Midbrain (tissue), 1 donor: ENCODE data around the gene ARID3A.

Experiments
- DNase-seq: peaks from one replicate; lab custom pipeline; 2025; lab: John Stamatoyannopoulos, UW

ARID3A gene

DNA sequence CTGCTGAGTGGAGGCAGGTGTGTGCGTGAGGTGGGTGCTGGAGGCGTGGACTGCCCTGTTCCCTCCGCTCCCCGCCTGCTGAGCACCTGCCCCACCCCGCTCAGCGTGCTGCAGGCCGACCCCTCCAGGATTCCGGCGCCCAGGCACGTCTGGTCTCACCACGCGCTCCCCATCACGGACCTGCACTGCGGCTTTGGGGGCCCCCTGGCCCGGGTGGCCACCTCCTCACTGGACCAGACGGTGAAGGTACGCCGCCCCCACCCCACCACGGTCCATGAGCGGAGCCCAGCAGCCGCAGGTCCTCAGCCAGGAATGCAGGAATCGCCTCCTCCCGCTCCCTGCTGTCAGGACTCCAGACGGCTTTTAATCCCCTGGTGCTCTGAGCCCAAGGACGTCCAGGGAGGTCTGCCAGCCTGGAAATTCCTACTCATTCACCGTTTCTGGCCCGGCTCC is 64.3 kb downstream of the ARID3A start:
- DNase-seq: no peak

DNA sequence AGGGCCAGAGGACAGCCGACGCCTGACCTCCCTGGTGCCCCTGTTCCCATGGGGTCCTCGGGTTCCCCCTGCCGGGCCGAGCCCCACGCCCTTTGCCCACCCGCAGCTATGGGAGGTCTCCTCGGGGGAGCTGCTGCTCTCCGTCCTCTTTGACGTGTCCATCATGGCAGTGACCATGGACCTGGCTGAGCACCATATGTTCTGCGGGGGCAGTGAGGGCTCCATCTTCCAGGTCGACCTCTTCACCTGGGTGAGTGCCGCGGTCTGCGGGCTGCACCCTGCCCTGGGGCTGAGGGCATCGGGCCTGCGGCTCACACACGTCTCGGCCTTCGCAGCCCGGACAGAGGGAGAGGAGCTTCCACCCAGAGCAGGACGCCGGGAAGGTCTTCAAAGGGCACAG is 64.9 kb downstream of the ARID3A start:
- no peak for DNase-seq

DNA sequence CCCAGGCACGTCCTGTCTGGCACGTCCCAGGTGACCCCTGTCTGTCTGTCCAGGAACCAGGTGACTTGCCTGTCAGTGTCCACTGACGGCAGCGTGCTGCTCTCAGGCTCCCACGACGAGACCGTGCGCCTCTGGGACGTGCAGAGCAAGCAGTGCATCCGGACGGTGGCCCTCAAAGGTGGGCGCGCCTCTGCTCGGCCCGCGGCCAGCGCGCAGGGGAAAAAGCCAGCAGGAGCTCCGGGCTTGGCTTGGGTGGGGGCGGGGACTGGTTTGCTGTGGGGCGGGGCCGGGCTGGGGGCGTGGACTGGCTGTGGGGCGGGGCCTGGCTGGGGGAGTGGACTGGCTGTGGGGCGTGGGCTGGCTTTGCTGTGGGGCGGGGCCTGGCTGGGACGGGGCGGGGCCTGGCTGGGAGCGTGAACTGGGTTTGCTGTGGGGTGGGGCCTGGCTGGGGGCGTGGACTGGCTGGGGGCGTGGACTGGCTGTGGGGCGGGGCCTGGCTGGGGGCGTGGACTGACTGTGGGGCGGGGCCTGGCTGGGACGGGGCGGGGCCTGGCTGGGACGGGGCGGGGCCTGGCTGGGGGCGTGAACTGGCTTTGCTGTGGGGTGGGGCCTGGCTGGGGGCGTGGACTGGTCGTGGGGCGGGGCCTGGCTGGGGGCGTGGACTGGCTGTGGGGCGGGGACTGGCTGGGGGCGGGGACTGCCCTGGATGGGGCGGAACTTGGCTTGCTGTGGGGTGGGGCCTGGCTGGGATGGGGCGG is 65.5 kb downstream of the ARID3A start:
- no peak for DNase-seq

DNA sequence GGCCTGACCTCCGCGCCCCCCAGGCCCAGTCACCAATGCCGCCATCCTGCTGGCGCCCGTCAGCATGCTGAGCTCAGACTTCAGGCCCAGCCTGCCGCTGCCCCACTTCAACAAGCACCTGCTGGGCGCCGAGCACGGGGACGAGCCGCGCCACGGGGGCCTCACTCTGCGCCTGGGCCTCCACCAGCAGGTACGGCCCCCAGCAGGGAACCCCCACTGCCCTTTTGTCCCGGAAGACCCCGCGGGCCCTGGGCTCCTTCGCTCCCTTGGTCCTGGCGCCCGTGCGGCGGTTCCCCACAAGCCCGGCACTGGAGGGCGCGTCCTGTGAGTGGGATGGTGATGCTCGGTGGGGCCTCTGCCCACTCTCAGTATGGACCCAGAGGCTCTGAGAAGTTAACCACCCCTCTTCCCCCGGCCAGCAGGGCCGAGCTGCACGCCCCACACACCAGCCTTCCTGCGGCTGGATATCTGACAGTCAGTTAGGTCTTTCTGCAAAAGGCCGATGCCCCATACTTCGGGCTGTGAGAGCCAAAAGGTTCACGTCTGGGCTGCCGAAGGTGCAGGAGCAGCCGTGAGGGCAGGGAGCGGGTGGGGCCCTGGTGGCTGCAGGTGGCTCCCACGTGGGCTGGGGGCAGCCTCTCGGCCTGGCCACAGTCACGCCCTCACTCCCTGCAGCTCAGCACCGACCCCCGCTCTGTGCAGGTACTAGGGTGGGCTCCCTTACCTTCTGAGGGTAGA is 66.3 kb downstream of the ARID3A start:
- DNase-seq: no peak

DNA sequence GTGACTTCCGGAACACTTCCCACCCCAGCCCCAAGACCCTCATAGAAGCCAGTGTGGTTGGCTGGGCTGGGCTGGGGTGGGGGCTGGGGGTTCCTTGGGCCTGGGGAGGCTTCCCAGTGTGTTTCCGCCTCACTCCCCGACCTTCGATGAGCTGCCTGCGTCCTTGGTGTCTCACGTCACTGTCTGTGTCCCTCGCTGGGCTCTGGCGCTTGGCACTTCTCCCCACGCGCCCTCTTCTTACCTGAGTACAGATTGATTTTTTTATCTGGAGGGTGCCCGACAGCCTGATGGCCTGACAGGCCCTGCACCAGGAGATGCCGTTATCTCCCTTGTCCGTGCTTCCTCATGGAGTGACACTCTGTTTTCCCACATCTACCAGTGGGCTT is 66.8 kb downstream of the ARID3A start:
- no peak for DNase-seq

DNA sequence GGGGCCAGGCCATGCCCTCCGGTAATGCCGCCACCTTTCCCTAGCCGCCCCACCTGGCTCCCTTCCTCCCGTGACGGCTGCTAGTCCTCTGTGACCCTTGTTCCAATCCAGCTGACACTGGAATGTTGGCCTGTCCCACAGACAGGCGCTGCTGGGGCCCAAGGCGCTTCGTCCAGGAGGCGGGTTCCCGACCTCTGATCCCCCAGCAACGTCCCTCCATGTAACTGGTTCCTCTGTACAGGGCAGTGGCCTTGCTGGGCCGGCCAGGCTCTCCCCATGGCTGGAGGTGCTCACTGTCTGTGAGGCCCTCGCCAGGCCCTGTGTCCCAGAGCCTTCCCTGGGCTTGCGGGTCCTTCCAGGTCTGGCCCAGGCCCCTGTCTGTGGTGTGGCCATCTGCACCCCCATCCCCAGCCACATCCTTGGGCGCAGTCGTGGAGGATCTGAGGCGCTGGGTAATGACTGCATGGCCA is 67.6 kb downstream of the ARID3A start:
- DNase-seq: no peak

DNA sequence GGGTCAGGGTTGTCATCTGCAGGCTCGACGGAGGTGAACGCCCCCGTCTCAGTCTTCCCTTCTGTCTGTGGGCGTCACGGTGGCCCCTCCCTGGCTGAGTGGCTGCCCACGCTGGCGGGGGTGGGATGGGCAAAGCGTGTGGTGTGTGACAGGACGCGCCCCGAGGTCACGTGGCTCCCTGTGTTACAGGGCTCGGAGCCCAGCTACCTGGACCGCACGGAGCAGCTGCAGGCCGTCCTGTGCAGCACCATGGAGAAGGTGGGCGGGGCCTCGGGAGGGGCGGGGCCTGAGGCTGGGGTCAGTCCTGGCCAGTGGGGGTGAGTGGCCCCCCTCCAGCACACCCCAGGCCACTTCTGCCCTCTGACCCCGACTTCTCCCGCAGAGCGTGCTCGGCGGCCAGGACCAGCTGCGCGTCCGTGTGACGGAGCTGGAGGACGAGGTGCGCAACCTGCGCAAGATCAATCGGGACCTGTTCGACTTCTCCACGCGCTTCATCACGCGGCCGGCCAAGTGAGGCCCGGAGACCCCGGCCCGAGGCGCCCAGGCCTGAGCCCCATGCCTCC is 68.1 kb downstream of the ARID3A start:
- DNase-seq: no peak

DNA sequence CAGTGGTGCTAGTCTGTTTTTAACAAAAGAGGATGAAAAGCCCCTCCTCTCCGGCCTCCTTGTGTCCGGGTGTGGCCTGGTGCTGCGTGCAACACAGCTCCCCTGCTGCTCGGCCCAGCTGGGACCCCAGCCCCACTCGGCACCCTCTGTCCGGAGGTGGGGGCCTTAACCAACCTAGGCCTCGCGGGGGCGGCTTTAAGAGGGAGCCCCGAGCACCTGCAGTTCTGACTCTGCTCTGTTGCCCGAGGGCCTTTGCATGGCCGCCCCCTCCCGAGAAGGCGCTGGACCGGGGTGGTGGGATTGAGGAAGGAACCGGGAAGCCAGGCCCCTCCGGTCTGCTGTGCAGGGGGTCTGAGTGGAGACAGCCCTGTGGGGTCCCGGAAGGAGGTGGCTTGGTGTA is 68.7 kb downstream of the ARID3A start:
- no peak for DNase-seq

DNA sequence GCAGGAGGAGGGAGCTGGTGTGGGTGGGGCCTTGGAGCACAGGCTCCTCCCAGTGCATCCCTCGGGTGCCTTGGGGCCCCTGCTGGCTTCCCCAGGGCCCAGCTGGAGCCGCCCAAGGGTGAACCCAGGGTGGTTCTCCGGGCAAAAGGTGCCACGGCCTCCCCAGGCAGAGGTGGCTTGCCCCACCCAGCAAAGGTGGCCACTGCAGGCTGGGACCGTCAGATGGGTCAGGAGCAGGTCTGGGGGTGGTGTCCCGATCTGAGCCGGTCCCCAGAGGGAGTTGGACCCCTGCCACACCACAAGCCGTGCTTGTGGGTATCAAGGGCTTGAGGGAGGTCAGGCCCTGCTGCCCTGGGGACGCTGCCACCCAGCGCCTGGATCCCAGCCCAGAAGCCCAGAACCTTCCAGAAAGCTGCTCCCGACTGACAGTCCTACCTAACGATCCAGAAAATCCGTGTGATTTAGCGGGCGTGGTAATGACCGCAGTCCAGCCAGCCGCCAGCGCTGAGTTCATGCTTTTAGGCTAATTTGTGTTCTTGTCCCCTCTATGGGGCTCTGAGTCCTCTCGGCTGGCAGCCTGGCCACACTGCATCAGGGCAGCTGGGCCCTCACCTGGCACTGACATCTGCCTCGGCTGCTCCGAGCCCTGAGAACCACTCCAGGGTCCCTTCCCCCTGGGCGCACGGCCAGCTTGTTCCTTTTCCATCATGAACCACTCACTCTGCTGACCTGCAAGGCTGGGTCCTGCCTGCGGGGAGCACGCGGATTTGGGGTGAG is 69.4 kb downstream of the ARID3A start:
- no peak for DNase-seq

DNA sequence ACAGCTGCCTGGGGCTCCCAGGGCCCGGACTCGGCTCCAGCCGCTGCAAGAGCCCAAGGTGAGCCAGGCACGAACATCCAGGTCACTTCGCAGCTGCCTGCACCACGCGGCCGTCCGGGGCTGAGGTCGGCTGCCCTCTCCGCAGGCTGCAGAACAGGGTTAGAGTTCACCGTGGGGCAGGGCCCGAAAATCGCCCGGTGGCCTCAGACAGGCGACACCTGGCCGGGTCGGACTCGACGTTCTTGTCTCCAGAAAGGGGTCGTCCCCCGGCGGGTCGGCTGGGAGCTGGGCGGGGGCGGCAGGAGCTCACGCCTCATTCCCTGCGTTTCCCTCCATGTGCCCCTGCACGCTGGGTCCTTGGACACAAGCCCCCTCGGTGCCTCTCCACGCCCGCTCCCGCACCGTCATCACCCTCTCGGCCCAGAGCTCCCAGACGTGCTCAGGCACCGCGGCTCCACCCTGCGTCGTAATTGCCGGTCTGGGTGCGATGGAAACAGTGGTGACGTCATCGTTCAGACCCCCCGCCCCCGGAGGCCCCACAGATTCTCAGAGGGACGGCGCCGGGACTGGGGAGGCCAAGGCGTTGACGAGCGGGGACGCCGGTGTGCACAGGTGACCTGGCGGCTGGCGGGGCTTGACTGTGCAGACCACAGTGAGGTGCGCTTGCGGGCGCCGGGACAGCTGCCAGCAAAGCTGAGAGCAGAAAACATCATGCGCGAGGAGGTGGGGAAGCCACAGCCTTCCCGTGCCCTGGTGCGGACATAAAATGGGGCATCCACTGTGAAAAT is 70.4 kb downstream of the ARID3A start:
- no peak for DNase-seq

DNA sequence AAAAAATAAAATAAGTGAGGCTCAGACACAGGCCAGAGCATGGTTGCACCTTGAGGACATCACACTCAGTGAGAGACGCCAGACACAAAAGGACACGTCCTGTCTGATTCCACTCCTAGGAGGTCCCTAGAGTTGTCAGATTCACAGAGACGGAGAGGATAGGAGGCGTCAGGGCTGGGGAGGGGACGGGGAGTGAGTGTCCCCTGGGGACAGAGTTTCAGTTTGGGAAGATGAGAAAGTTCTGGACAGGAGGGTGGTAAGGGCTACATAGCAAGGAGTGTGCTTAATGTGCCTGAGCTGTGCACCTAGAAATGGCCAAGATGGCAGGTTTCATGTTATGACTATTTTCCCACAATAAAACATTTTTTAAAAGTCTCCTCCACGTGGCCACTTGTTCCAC is 72.2 kb downstream of the ARID3A start:
- no peak for DNase-seq

DNA sequence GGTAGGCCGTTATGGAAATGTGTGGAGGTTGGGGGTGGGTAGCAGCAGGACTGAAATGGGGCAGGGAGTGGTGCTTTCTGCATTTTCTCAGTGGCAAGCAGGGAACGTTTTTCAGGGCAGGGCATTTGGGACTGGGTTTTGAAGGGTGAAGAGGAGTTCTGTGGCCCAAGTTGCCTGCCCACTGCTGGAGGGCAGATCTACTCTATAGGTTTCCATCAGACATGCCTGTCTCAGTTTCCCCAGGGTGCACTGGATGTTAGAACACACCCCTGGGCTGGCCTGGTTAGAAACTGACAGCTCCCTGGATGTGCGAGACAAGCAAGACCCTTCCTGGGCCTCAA is 73.5 kb downstream of the ARID3A start:
- no peak for DNase-seq

DNA sequence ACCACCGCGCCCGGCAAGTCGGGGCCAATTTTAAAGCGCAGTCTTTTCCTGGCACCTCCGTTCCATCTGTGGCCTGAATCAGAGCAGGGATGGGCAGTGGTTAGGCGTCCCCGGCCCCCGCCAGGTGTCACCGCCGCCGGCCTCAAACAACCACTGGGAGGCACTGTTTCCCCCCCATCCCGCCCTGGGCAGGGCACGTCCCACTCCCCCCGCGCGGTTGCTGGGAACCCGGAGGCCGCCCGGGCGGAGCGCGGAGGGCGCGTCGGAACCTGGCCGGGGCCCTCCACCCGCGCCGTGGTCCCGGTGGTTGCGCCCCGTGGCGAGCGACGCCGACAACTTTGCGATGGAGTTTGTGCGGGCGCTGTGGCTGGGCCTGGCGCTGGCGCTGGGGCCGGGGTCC is 74.3 kb downstream of the ARID3A start, which contains the start of gene GRIN3B:
TSS of gene GRIN3B (plus strand) at position 325 of the 400 bp plus-strand sequence. CDS start at position 344, 19 bp downstream.
- no peak for DNase-seq

DNA sequence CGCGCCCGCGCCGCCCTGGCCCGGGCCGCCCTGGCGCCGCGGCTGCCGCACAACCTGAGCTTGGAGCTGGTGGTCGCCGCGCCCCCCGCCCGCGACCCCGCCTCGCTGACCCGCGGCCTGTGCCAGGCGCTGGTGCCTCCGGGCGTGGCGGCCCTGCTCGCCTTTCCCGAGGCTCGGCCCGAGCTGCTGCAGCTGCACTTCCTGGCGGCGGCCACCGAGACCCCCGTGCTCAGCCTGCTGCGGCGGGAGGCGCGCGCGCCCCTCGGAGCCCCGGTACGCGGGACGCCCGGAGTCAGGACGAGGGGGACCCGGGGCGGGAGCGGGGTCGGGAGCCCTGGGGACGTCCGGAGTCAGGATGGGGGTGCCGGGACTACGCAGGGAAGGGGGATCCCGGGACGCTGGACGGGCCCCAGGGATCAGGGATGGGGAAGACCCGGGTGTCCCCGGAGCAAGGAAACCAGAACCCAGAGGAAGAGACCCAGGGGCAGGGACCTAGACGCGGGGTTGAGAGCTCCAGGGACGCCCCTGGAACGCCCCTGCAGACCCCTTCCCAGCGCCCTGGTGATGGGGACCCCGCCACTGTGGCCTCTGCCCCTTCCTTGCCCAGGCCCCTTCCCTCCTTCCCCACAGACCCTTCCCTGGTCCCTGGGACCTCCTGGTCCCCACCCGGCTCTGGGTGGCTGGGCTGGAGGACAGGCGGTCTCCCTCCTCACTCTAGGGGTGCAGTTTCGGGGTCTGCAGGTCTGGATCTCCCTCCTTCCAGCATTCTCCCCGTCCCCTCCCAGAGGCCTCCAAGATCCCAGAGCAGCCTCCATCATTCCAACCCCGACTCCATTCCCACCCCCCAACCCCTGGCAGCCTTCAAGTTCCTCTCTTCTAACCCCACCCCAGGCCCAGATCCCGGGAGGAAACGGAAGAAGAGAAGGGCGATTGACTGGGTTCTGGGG is 75.0 kb downstream of the ARID3A start:
- no peak for DNase-seq

DNA sequence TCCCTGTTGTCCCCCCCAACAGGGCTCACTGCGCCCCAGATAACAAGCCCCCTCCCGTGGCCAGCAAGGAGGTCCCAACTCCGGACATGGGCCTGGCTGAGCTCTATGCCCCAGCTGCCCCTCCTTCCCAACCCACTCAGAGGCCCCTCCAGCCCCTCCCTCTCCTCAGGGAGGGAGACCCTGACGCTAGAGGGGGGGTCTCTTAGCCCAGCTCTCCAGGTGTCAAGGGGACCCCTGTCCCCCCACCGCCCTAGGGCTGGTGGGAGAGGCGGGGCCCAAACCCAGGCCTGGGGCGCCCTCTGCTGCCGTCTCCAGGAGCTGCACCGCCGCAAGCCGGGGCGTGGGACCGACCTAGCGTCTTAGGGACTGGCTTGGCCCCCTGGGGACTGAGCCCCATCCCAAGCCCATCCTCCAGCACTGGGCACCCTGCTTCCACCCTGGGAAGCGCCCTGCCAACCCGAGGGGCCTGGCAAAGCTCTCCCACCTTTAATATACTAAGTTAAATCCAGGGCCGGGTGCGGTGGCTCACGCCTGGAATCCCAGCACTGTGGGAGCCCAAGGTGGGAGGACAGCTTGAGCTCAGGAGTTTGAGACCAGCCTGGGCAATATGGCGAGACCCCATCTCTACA is 75.8 kb downstream of the ARID3A start:
- DNase-seq: no peak

DNA sequence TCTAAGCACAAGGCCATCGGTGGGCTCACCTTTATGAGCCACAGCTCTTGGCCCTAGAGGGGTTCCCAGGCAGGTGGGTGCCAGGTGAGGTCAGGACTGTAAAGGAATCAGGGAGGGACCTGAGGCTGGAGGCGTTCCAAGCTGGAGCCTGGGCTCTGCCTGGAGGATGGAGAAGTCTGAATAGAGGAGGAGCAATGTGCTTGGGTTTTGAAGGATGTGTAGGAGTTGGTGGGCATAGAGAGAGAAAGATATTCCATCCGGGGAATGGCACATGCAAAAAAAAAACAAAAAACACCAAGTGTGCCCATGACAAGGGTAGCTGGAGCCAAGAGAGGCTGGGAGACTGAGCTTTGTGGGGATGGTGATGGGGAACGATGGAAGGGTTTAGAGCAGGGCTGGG is 76.8 kb downstream of the ARID3A start:
- DNase-seq: no peak

DNA sequence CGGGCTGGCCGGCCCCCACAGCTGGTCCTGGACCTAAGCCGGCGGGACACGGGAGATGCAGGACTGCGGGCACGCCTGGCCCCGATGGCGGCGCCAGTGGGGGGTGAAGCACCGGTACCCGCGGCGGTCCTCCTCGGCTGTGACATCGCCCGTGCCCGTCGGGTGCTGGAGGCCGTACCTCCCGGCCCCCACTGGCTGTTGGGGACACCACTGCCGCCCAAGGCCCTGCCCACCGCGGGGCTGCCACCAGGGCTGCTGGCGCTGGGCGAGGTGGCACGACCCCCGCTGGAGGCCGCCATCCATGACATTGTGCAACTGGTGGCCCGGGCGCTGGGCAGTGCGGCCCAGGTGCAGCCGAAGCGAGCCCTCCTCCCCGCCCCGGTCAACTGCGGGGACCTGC is 77.4 kb downstream of the ARID3A start:
- DNase-seq: no peak

DNA sequence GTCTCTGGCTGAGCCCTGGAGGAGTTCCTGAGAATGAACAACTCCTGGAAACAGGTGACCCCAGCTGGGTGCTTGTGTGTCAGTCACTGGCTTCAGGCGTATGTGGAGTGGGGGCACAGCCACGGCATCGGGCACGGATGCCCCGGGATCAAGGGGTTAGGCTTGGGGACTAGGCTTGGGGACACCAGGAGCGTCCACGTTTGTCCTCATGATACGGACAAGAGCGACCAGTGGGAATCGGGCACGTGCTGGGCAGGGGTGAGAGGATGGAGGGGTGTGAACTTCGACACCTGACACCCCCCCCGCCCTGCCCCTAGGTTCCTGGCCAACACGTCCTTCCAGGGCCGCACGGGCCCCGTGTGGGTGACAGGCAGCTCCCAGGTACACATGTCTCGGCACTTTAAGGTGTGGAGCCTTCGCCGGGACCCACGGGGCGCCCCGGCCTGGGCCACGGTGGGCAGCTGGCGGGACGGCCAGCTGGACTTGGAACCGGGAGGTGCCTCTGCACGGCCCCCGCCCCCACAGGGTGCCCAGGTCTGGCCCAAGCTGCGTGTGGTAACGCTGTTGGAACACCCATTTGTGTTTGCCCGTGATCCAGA is 78.5 kb downstream of the ARID3A start:
- no peak for DNase-seq
